GM23338 (cell line): ENCODE results near the gene ADAMTS20. TPM values are rescaled to one million over a fixed set of nuclear protein-coding genes. Genes with fewer than 3 reads are reported as not detected.

Experiments
- ATAC-seq: fragments of 200-7000 bp; cut with Tn5 transposase; 3 replicates; pipeline ENCODE4 v1.9.1; 2020
- DNase-seq: peaks from one replicate; pipeline ENCODE4 v3.0.0-alpha.2; 2015; ENCODE audit warnings: low spot score
- H2AFZ ChIP-seq: fragments of 200-600 bp; sonication (generic); 2 replicates; pipeline ENCODE4 v1.8.0; 2016; ENCODE audit warnings: antibody characterized with exemption, mild to moderate bottlenecking, moderate library complexity
- H3F3A ChIP-seq: fragments of 200-600 bp; sonication (generic); replicated peaks from 2 replicates; pipeline ENCODE4 v1.8.0; 2017; ENCODE audit warnings: antibody characterized with exemption, mixed run types, low read depth
- H3K27ac ChIP-seq: fragments of 200-600 bp; sonication (generic); 2 replicates; pipeline ENCODE4 v1.6.1; 2016; ENCODE audit warnings: low read depth
- H3K27me3 ChIP-seq: fragments of 200-600 bp; sonication (generic); 2 replicates; pipeline ENCODE4 v1.8.0; 2016; ENCODE audit warnings: mild to moderate bottlenecking, mixed run types, moderate library complexity; ENCODE audit not compliant: insufficient read depth
- H3K36me3 ChIP-seq: fragments of 200-600 bp; sonication (generic); 2 replicates; pipeline ENCODE4 v1.8.0; 2016; ENCODE audit warnings: mild to moderate bottlenecking; ENCODE audit not compliant: insufficient read depth
- H3K4me1 ChIP-seq: fragments of 200-600 bp; sonication (generic); 2 replicates; pipeline ENCODE4 v1.8.0; 2016; ENCODE audit warnings: mild to moderate bottlenecking, moderate library complexity; ENCODE audit not compliant: insufficient read depth
- H3K4me2 ChIP-seq: fragments of 200-600 bp; sonication (generic); 2 replicates; pipeline ENCODE4 v1.7.1; 2017; ENCODE audit warnings: mixed run types
- H3K4me3 ChIP-seq: fragments of 200-600 bp; sonication (generic); 2 replicates; pipeline ENCODE4 v1.6.1; 2016; ENCODE audit warnings: mixed run types
- H3K79me2 ChIP-seq: fragments of 200-600 bp; sonication (generic); replicated peaks from 2 replicates; pipeline ENCODE4 v1.8.0; 2017; ENCODE audit warnings: mild to moderate bottlenecking; ENCODE audit not compliant: insufficient read depth
- H3K9me2 ChIP-seq: fragments of 200-600 bp; sonication (generic); 2 replicates; pipeline ENCODE4 v1.8.0; 2017; ENCODE audit not compliant: insufficient read depth
- H4K20me1 ChIP-seq: fragments of 200-600 bp; sonication (generic); replicated peaks from 2 replicates; pipeline ENCODE4 v1.8.0; 2017; ENCODE audit warnings: mild to moderate bottlenecking; ENCODE audit not compliant: insufficient read depth
- H3K27ac Mint-ChIP-seq: 2 replicates; pipeline ENCODE4 v1.8.0; 2020; ENCODE audit warnings: inconsistent platforms, mild to moderate bottlenecking, moderate library complexity, mixed read lengths
- H3K27me3 Mint-ChIP-seq: 3 replicates; pipeline ENCODE4 v1.8.0; 2022; ENCODE audit warnings: low read depth, mild to moderate bottlenecking, moderate library complexity, mixed read lengths, inconsistent platforms; ENCODE audit not compliant: insufficient read depth, poor library complexity
- H3K36me3 Mint-ChIP-seq: 3 replicates; pipeline ENCODE4 v1.8.0; 2021; ENCODE audit warnings: low read depth, mild to moderate bottlenecking, inconsistent platforms, moderate library complexity, mixed read lengths
- H3K4me1 Mint-ChIP-seq: 3 replicates; pipeline ENCODE4 v1.8.0; 2020; ENCODE audit warnings: mild to moderate bottlenecking, inconsistent platforms, mixed read lengths
- H3K4me3 Mint-ChIP-seq: 3 replicates; pipeline ENCODE4 v1.8.0; 2021; ENCODE audit warnings: moderate library complexity, mild to moderate bottlenecking, inconsistent platforms, mixed read lengths
- H3K9me3 Mint-ChIP-seq: 3 replicates; pipeline ENCODE4 v1.8.0; 2020; ENCODE audit warnings: moderate library complexity, mild to moderate bottlenecking, inconsistent platforms, mixed read lengths
- EZH2 ChIP-seq: fragments of 200-600 bp; sonication (generic); IDR thresholded peaks from one replicate; pipeline ENCODE4 v1.8.0; 2017; ENCODE audit warnings: antibody characterized with exemption, mild to moderate bottlenecking, low read depth; ENCODE audit not compliant: unreplicated experiment
- NANOG ChIP-seq: IDR thresholded peaks from 2 replicates; pipeline ENCODE4 v1.6.1; 2016; ENCODE audit warnings: antibody characterized with exemption, borderline replicate concordance
- POLR2AphosphoS5 ChIP-seq: IDR thresholded peaks from 2 replicates; pipeline ENCODE4 v1.6.1; 2016; ENCODE audit warnings: antibody characterized with exemption, low read depth
- STAT1 ChIP-seq: IDR thresholded peaks from one replicate; pipeline ENCODE4 v1.6.1; 2016; ENCODE audit warnings: antibody characterized with exemption; ENCODE audit not compliant: unreplicated experiment
- polyA plus RNA-seq: library from polyadenylated mRNA; unstranded; fragments of >200 nt; fragmentation: Nextera tagmentation; extraction: Ambion mirVana; gene quantifications from 2 replicates; pipeline ENCODE4 v1.2.1, GENCODE V29; 2016
- total RNA-seq: library from RNA; depleted of rRNA; stranded (reverse); fragments of >200 nt; shearing (Covaris generic); gene quantifications from 2 replicates; pipeline ENCODE4 v1.2.3, GENCODE V29; 2014
- TF ChIP-seq, protein P1 (sequence below): IDR thresholded peaks from one replicate; pipeline ENCODE4 v1.6.1; 2018; ENCODE audit warnings: antibody characterized with exemption; ENCODE audit not compliant: unreplicated experiment
- TF ChIP-seq, protein P2 (sequence below), 2 experiments: fragments of 200-600 bp in 1 of 2; sonication (generic) in 1 of 2; conservative IDR thresholded peaks; 2 replicates each; pipeline versions ENCODE4 v1.5.1 to v1.6.1; 2016 to 2017; ENCODE audit warnings: antibody characterized with exemption in 2 of 2, low read depth in 2 of 2, mild to moderate bottlenecking in 2 of 2, moderate library complexity in 1 of 2
- TF ChIP-seq, protein P3 (sequence below): fragments of 250-450 bp; sonication (Bioruptor Pico); IDR thresholded peaks from 2 replicates; pipeline ENCODE4 v1.5.0; 2020; ENCODE audit warnings: mild to moderate bottlenecking, moderate library complexity

The ADAMTS20 gene
- total and polyA plus RNA-seq, 2 experiments from 2014 or later, result 2.0 to 9.3 TPM

DNA sequence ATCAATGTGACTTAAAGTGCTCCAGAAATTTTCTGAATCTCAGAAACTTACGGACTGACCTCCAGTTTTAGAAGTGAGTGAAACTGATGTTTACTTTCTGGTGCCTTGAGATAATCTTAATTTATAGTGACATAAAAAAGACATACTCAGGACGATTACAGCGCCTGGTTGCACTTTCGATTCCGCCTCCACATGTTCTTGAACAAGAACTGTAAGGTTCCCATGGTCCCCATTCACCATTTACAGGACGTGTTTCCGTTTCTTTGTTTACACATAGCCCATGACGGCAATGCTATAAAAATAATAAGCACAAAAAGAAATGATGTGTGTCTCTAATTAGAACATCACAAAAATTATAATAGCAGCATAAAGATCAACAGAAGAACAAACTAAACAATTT is 98.2 kb downstream of the ADAMTS20 start (continued):
- TF ChIP-seq, protein P1, sequence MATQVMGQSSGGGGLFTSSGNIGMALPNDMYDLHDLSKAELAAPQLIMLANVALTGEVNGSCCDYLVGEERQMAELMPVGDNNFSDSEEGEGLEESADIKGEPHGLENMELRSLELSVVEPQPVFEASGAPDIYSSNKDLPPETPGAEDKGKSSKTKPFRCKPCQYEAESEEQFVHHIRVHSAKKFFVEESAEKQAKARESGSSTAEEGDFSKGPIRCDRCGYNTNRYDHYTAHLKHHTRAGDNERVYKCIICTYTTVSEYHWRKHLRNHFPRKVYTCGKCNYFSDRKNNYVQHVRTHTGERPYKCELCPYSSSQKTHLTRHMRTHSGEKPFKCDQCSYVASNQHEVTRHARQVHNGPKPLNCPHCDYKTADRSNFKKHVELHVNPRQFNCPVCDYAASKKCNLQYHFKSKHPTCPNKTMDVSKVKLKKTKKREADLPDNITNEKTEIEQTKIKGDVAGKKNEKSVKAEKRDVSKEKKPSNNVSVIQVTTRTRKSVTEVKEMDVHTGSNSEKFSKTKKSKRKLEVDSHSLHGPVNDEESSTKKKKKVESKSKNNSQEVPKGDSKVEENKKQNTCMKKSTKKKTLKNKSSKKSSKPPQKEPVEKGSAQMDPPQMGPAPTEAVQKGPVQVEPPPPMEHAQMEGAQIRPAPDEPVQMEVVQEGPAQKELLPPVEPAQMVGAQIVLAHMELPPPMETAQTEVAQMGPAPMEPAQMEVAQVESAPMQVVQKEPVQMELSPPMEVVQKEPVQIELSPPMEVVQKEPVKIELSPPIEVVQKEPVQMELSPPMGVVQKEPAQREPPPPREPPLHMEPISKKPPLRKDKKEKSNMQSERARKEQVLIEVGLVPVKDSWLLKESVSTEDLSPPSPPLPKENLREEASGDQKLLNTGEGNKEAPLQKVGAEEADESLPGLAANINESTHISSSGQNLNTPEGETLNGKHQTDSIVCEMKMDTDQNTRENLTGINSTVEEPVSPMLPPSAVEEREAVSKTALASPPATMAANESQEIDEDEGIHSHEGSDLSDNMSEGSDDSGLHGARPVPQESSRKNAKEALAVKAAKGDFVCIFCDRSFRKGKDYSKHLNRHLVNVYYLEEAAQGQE, result no peak
- no peak for TF ChIP-seq EZH2

DNA sequence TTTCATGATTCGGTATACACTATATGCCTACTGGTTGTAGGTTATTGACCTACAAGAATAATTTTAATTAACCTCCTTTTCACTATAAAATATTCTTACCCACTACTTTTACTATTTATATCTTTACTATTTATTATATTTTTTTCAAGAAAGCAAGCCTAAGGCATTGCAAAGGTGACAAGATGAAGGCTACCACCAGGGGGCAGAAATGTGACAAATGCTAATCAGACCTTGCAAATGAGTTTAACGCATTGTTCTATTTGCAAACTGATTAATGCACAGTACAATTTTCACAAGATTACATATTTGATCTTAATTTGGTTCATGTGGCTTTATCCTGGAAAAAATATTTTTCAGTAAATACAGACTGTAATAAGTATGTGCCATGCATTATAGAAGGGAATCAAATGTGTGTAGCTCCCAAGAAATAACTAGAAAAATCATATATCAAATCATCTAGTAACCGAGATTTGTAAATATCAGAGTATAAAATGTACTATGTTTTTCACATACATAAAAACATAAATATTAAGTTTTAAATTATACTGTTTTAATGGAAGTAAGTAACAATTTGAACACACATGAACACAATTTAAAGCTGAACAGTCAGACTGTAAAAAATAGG is 107.0 kb downstream of the ADAMTS20 start:
- no peak for ATAC-seq
- H4K20me1 ChIP-seq, result no peaks in the 10 kb centered on the region
- no peaks in the 10 kb centered on the region for H3K79me2 ChIP-seq
- no peaks in the 10 kb centered on the region for H3K36me3 ChIP-seq
- peak; percentile 79 for DNase-seq
- no peaks in the 10 kb centered on the region for H3F3A ChIP-seq
- H3K4me1 ChIP-seq, result no peaks in the 10 kb centered on the region
- Mint-ChIP-seq H3K4me3 (no peak overlapping the region), H3K9me3 (no peaks in the 10 kb centered on the region; the same call in 2 of the 3 replicates), H3K4me1 (peaks cover 8% of the 10 kb centered on the region), H3K27ac (no peak overlapping the region), H3K27me3 (peaks cover 3% of the 10 kb centered on the region), H3K36me3 (peaks cover 12% of the 10 kb centered on the region; the same call in 2 of the 3 replicates)
- no peak overlapping the region for H3K27ac ChIP-seq
- H3K9me2 ChIP-seq, result no peaks in the 10 kb centered on the region
- H3K27me3 ChIP-seq, result no peaks in the 10 kb centered on the region
- TF ChIP-seq, protein P2, sequence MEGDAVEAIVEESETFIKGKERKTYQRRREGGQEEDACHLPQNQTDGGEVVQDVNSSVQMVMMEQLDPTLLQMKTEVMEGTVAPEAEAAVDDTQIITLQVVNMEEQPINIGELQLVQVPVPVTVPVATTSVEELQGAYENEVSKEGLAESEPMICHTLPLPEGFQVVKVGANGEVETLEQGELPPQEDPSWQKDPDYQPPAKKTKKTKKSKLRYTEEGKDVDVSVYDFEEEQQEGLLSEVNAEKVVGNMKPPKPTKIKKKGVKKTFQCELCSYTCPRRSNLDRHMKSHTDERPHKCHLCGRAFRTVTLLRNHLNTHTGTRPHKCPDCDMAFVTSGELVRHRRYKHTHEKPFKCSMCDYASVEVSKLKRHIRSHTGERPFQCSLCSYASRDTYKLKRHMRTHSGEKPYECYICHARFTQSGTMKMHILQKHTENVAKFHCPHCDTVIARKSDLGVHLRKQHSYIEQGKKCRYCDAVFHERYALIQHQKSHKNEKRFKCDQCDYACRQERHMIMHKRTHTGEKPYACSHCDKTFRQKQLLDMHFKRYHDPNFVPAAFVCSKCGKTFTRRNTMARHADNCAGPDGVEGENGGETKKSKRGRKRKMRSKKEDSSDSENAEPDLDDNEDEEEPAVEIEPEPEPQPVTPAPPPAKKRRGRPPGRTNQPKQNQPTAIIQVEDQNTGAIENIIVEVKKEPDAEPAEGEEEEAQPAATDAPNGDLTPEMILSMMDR (conservative IDR thresholded peaks at IDR 0.05; ENCODE audit: low read depth in 2 of 2), result peak; percentile 72 to 90
- TF ChIP-seq POLR2AphosphoS5 (no peak), NANOG (no peak)
- H2AFZ ChIP-seq, result no peak overlapping the region
- H3K4me3 ChIP-seq, result no peak overlapping the region
- H3K4me2 ChIP-seq, result no peak overlapping the region

DNA sequence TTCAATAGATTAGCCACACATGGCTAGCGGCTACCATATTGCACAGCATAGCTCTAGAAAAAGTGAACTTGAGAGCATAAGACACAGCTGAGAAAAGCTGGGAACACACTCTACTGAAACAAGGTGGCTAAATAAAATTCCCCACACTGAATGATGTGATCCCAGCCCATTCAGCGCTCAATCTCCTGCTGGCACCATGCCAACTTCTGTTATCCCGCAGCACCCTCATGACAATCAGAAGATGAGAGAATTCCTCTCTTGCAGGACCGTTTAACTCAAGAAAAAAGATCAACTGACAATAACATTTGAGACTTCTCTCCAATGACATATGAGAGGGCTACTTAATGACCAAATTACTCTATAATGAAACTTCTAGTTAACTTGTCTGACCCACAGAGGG is 115.4 kb downstream of the ADAMTS20 start:
- no peaks in the 10 kb centered on the region for H3K9me3 Mint-ChIP-seq
- no peak for TF ChIP-seq STAT1
- TF ChIP-seq, protein P3, sequence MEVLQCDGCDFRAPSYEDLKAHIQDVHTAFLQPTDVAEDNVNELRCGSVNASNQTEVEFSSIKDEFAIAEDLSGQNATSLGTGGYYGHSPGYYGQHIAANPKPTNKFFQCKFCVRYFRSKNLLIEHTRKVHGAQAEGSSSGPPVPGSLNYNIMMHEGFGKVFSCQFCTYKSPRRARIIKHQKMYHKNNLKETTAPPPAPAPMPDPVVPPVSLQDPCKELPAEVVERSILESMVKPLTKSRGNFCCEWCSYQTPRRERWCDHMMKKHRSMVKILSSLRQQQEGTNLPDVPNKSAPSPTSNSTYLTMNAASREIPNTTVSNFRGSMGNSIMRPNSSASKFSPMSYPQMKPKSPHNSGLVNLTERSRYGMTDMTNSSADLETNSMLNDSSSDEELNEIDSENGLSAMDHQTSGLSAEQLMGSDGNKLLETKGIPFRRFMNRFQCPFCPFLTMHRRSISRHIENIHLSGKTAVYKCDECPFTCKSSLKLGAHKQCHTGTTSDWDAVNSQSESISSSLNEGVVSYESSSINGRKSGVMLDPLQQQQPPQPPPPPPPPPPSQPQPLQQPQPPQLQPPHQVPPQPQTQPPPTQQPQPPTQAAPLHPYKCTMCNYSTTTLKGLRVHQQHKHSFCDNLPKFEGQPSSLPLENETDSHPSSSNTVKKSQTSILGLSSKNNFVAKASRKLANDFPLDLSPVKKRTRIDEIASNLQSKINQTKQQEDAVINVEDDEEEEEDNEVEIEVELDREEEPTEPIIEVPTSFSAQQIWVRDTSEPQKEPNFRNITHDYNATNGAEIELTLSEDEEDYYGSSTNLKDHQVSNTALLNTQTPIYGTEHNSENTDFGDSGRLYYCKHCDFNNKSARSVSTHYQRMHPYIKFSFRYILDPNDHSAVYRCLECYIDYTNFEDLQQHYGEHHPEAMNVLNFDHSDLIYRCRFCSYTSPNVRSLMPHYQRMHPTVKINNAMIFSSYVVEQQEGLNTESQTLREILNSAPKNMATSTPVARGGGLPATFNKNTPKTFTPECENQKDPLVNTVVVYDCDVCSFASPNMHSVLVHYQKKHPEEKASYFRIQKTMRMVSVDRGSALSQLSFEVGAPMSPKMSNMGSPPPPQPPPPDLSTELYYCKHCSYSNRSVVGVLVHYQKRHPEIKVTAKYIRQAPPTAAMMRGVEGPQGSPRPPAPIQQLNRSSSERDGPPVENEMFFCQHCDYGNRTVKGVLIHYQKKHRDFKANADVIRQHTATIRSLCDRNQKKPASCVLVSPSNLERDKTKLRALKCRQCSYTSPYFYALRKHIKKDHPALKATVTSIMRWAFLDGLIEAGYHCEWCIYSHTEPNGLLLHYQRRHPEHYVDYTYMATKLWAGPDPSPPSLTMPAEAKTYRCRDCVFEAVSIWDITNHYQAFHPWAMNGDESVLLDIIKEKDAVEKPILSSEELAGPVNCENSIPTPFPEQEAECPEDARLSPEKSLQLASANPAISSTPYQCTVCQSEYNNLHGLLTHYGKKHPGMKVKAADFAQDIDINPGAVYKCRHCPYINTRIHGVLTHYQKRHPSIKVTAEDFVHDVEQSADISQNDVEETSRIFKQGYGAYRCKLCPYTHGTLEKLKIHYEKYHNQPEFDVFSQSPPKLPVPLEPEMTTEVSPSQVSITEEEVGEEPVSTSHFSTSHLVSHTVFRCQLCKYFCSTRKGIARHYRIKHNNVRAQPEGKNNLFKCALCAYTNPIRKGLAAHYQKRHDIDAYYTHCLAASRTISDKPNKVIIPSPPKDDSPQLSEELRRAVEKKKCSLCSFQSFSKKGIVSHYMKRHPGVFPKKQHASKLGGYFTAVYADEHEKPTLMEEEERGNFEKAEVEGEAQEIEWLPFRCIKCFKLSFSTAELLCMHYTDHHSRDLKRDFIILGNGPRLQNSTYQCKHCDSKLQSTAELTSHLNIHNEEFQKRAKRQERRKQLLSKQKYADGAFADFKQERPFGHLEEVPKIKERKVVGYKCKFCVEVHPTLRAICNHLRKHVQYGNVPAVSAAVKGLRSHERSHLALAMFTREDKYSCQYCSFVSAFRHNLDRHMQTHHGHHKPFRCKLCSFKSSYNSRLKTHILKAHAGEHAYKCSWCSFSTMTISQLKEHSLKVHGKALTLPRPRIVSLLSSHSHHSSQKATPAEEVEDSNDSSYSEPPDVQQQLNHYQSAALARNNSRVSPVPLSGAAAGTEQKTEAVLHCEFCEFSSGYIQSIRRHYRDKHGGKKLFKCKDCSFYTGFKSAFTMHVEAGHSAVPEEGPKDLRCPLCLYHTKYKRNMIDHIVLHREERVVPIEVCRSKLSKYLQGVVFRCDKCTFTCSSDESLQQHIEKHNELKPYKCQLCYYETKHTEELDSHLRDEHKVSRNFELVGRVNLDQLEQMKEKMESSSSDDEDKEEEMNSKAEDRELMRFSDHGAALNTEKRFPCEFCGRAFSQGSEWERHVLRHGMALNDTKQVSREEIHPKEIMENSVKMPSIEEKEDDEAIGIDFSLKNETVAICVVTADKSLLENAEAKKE, result no peak

More for the DNA sequence above, 115.4 kb downstream of the ADAMTS20 start:
- Histone ChIP-seq H3K9me2 (no peaks in the 10 kb centered on the region), H2AFZ (no peak overlapping the region), H3K27me3 (no peaks in the 10 kb centered on the region), H3K4me1 (no peaks in the 10 kb centered on the region), H3K4me3 (no peak overlapping the region), H3K79me2 (no peaks in the 10 kb centered on the region), H4K20me1 (no peaks in the 10 kb centered on the region), H3K27ac (no peak overlapping the region), H3F3A (no peaks in the 10 kb centered on the region), H3K4me2 (no peak overlapping the region), H3K36me3 (no peaks in the 10 kb centered on the region)
- ATAC-seq (no peak), DNase-seq (no peak)
- Mint-ChIP-seq H3K4me3 (no peak overlapping the region), H3K36me3 (peaks cover 3% of the 10 kb centered on the region; the same call in 1 of the 3 replicates), H3K27me3 (peaks cover 3% of the 10 kb centered on the region), H3K4me1 (no peaks in the 10 kb centered on the region), H3K27ac (no peak overlapping the region)
